ENCODE results near the gene MRPS27.
A peak's percentile ranks its signal among the peaks of the same experiment; 100 is the strongest.
"Not testable (repeated sequence)": the region's sequence is repeated elsewhere in the genome, so short reads cannot be mapped to it uniquely, and the experiment has no call there.

Gene MRPS27

GRCh38 chr5:72325566-72326305 lies 5.7 kb upstream of the MRPS27 start:
- peak; percentile 26 for DNase-seq (ENCODE audit: low read depth)

- DNase-seq (ENCODE audit: low read depth): no peak
Measured at GRCh38 chr5:72324189-72324825, 4.3 kb upstream of the MRPS27 start.

- not testable (repeated sequence) for DNase-seq (ENCODE audit: low read depth)
Measured at GRCh38 chr5:72319435-72319975, 535 bp downstream of the MRPS27 start.

- DNase-seq (ENCODE audit: low read depth): peak; percentile 74
Measured at GRCh38 chr5:72314571-72315172, 5.4 kb downstream of the MRPS27 start.

- no peak for DNase-seq (ENCODE audit: low read depth)
Measured at GRCh38 chr5:72313141-72313540, 6.9 kb downstream of the MRPS27 start.

- DNase-seq (ENCODE audit: low read depth): no peak
Measured at GRCh38 chr5:72308853-72309191, 11.2 kb downstream of the MRPS27 start.

- DNase-seq (ENCODE audit: low read depth): peak; percentile 96
Measured at GRCh38 chr5:72307968-72308852, 11.8 kb downstream of the MRPS27 start.

GRCh38 chr5:72307573-72307967 lies 12.5 kb downstream of the MRPS27 start:
- DNase-seq (ENCODE audit: low read depth): no peak

- no peak for DNase-seq (ENCODE audit: low read depth)
Measured at GRCh38 chr5:72305194-72306142, 14.6 kb downstream of the MRPS27 start.

GRCh38 chr5:72302171-72302570 lies 17.9 kb downstream of the MRPS27 start:
- DNase-seq (ENCODE audit: low read depth): no peak

- DNase-seq (ENCODE audit: low read depth): no peak
Measured at GRCh38 chr5:72301557-72301956, 18.5 kb downstream of the MRPS27 start.

- DNase-seq (ENCODE audit: low read depth): no peak
Measured at GRCh38 chr5:72300590-72301339, 19.3 kb downstream of the MRPS27 start.

GRCh38 chr5:72298711-72299110 lies 21.3 kb downstream of the MRPS27 start:
- no peak for DNase-seq (ENCODE audit: low read depth)

GRCh38 chr5:72298136-72298535 lies 21.9 kb downstream of the MRPS27 start:
- not testable (repeated sequence) for DNase-seq (ENCODE audit: low read depth)

GRCh38 chr5:72296256-72296655 lies 23.8 kb downstream of the MRPS27 start:
- DNase-seq (ENCODE audit: low read depth): no peak

- DNase-seq (ENCODE audit: low read depth): no peak
Measured at GRCh38 chr5:72295539-72295938, 24.5 kb downstream of the MRPS27 start.

GRCh38 chr5:72294473-72294872 lies 25.6 kb downstream of the MRPS27 start:
- DNase-seq (ENCODE audit: low read depth): no peak

- DNase-seq (ENCODE audit: low read depth): no peak
Measured at GRCh38 chr5:72293495-72294055, 26.5 kb downstream of the MRPS27 start.

- no peak for DNase-seq (ENCODE audit: low read depth)
Measured at GRCh38 chr5:72292411-72292810, 27.6 kb downstream of the MRPS27 start.

- DNase-seq (ENCODE audit: low read depth): no peak
Measured at GRCh38 chr5:72291601-72292000, 28.4 kb downstream of the MRPS27 start.
